Parathyroid adenoma (tissue), 2 donors: ENCODE results near the gene SPDYE2.
"Not testable (repeated sequence)": the region's sequence is repeated elsewhere in the genome, so short reads cannot be mapped to it uniquely, and the experiment has no call there.

Source experiments
- H2AFZ ChIP-seq: fragments of 300-600 bp; sonication (generic); one replicate; pipeline ENCODE4 v1.7.0; 2017; ENCODE audit warnings: antibody characterized with exemption, mild to moderate bottlenecking
- H3K27ac ChIP-seq: fragments of 300-600 bp; sonication (generic); one replicate; pipeline ENCODE4 v1.7.0; 2017
- H3K27me3 ChIP-seq: fragments of 300-600 bp; sonication (generic); one replicate; pipeline ENCODE4 v1.7.0; 2017; ENCODE audit warnings: low read length; ENCODE audit not compliant: control insufficient read depth, insufficient read depth
- H3K36me3 ChIP-seq: fragments of 300-600 bp; sonication (generic); one replicate; pipeline ENCODE4 v1.7.0; 2017; ENCODE audit warnings: low read length; ENCODE audit not compliant: control insufficient read depth, insufficient read depth
- H3K4me1 ChIP-seq: fragments of 300-600 bp; sonication (generic); one replicate; pipeline ENCODE4 v1.7.0; 2017; ENCODE audit warnings: control low read depth
- H3K4me2 ChIP-seq: fragments of 300-600 bp; sonication (generic); one replicate; pipeline ENCODE4 v1.7.0; 2017; ENCODE audit warnings: low read length
- H3K4me3 ChIP-seq: fragments of 300-600 bp; sonication (generic); one replicate; pipeline ENCODE4 v1.7.0; 2017; ENCODE audit warnings: low read depth, low read length
- H3K79me2 ChIP-seq: fragments of 300-600 bp; sonication (generic); one replicate; pipeline ENCODE4 v1.7.0; 2017; ENCODE audit warnings: control low read depth
- H3K9ac ChIP-seq: fragments of 300-600 bp; sonication (generic); one replicate; pipeline ENCODE4 v1.7.0; 2017; ENCODE audit warnings: mild to moderate bottlenecking
- H3K9me3 ChIP-seq: fragments of 300-600 bp; sonication (generic); one replicate; pipeline ENCODE4 v1.7.0; 2017; ENCODE audit warnings: low read length; ENCODE audit not compliant: control insufficient read depth
- TF ChIP-seq, protein P1 (sequence below): fragments of 300-600 bp; sonication (generic); IDR thresholded peaks from one replicate; pipeline ENCODE4 v1.7.0; 2017; ENCODE audit warnings: antibody characterized with exemption, mild to moderate bottlenecking
- donor health status: primary hyperparathyroidism.

SPDYE2 gene

GRCh38 chr7:102542771-102543170 is 8.3 kb upstream of the SPDYE2 start:
- not testable (repeated sequence) for H3K9ac ChIP-seq, H2AFZ ChIP-seq, H3K79me2 ChIP-seq, H3K4me1 ChIP-seq, H3K9me3 ChIP-seq, H3K4me2 ChIP-seq, H3K27ac ChIP-seq, H3K4me3 ChIP-seq, H3K27me3 ChIP-seq, H3K36me3 ChIP-seq

DNA sequence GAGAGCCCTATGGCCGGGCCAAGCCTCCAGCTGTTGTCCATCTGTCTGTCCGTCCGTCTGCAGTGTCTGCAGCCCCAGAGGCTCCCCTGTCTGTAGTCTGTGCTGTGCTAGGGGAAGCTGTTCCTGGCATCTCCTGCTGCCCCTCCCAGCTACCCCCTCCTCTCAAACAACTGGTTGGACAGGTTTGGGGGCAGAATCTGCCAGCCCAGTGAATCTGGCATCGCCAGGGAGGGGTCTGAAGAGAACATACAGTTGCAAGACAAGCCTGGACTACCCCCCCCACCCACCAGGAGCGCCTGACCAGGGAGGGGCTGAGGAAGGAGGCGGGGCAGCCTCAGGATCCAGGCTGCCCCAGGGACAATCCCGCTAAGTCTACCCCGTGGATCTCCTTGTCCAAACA is 7.4 kb upstream of the SPDYE2 start, which contains the start of gene UPK3BL2:
TSS of gene UPK3BL2 (minus strand) at position 101 of the 400 bp plus-strand sequence. CDS start at position 41, 60 bp downstream.
- not testable (repeated sequence) for H3K79me2 ChIP-seq, H3K4me1 ChIP-seq, H3K4me3 ChIP-seq, H3K4me2 ChIP-seq, H3K27me3 ChIP-seq, H3K9me3 ChIP-seq, H3K9ac ChIP-seq, H3K27ac ChIP-seq, H3K36me3 ChIP-seq, H2AFZ ChIP-seq

DNA sequence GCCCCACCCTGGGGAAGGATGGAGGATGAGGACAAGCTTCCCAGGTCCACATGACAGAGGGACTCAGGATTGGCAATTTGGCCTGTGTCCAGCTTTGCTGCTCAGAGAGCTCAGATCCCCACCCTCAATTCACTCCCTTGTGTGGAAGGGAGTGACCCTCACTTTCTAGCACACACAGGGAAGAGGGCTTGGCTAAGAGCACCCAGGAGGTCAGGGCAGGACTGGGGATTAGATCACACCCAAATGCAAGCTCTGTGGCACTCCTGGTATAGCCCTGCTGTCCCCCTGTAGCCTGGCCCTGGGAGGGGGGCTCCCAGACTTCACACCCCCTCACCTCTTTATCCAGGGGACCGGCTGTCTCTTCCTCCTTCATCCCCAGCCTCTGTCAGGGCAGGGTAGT is 6.7 kb upstream of the SPDYE2 start:
- H3K79me2 ChIP-seq, H3K27me3 ChIP-seq, H3K4me2 ChIP-seq, H2AFZ ChIP-seq, H3K9me3 ChIP-seq, H3K4me3 ChIP-seq, H3K9ac ChIP-seq, H3K4me1 ChIP-seq, H3K36me3 ChIP-seq, H3K27ac ChIP-seq: not testable (repeated sequence)

DNA sequence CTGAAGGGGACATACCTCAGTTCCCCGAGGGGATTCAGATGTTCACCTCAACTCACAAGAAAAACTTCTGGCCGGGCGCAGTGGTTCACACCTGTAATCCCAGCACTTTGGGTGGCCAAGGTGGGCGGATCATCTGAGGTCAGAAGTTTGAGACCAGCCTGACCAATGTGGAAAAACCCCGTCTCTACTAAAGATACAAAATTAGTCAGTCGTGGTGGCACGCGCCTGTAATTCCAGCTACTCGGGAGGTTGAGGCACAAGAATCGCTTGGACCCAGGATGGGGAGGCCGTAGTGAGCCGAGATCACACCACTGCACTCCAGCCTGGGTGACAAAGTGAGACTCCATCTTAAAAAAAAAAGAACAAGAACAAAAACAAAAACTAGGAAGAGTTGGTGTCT is 5.7 kb upstream of the SPDYE2 start:
- H3K36me3 ChIP-seq, H3K9ac ChIP-seq, H2AFZ ChIP-seq, H3K27me3 ChIP-seq, H3K4me2 ChIP-seq, H3K4me1 ChIP-seq, H3K4me3 ChIP-seq, H3K79me2 ChIP-seq, H3K9me3 ChIP-seq, H3K27ac ChIP-seq: not testable (repeated sequence)

DNA sequence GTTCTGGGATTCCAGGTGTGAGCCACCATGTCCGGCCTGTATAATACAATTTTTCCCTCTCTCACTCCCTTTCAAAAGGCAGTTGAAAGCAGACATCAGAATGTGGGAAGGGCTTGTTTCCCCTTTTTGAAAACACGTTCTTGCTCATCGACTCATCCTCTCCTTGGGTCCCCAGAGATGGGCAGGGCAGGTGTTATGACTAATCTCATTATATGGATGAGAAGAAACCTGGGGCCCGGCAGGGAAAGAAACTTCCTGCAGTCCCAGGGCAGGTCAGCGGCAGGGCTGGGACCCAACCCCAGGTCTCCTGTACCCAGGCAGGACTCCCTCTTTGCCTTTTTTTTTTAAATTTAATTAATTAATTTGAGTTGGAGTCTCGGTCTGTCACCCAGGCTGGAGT is 4.7 kb upstream of the SPDYE2 start:
- H2AFZ ChIP-seq, H3K79me2 ChIP-seq, H3K36me3 ChIP-seq, H3K4me2 ChIP-seq, H3K9ac ChIP-seq, H3K9me3 ChIP-seq, H3K27me3 ChIP-seq, H3K4me3 ChIP-seq, H3K27ac ChIP-seq, H3K4me1 ChIP-seq: not testable (repeated sequence)

DNA sequence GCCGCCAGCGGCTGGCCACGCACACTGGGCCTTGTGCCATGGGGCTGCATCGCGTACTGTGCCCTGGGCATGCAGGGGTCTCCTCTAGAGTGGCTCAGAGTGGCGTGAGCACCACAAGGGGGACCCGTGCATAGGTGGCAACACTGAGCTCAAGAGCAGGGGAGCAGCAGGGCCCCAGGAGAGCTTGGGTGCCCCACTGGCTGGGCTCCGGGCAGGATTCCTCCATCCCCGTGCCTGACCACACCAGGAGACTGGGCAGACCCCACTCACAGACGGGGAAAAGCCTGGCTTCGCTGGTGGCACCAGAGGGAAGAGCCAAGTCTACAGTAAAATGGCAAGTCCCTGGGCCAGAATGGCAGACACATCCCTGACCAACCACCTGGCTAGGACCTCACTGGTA is 17.6 kb downstream of the SPDYE2 start:
- not testable (repeated sequence) for H3K4me3 ChIP-seq, H3K79me2 ChIP-seq, H3K27ac ChIP-seq, H3K36me3 ChIP-seq, H2AFZ ChIP-seq, H3K4me2 ChIP-seq, H3K9me3 ChIP-seq, H3K4me1 ChIP-seq, H3K27me3 ChIP-seq, H3K9ac ChIP-seq

DNA sequence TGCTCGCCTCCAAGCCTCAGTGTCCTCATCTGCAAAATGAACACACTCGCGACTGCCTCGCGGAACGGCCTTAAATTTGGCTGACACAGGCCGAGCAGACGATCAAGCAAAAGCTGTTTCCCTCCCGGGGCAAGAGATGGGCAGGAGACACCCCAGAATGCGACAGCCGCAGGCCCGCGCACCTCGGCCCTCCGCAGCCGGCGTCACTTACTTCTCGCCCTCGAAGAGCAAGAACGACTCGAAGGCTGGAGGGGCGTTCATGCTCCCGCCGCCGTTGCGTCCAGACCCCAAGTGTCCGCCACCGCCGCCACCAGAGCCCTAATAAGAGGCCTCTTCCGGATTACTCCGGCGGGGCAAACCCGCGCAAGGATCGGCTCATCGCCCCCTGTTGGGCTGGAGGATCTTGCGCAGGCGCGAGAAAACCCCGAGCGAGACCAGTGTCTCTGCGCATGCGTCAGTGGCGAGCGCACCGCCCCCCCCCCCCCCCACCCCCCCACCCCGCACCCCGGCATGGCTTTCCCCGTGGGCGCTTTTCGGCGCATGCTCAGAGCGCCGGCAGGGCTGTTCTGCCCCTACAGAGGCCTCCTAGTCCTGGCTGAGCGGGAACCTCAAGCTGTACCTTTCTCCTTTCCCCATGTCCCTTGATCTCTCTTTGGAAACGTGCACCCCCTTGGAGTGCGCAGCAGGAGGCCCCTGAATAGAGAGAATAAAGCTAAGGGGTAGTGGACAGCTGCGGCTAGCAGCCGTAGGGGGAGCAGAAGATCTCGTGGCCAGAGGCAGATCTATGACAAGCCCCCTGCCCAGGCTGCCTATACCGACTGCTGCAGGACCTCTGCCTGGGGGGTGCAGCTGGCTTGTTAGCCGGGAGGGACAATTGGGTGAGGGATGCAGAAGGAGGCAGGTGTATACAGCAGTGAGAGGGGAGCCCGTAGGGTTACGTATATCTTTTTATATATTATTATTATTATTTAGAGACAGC is 21.5 kb downstream of the SPDYE2 start, which contains the start of gene POLR2J3:
TSS of gene POLR2J3 (minus strand) at position 323 of the 979 bp plus-strand sequence. CDS start at position 261, 62 bp downstream.
- H3K79me2 ChIP-seq, H3K36me3 ChIP-seq, H3K9me3 ChIP-seq, H3K4me1 ChIP-seq, H3K27me3 ChIP-seq: not testable (repeated sequence)
- Histone ChIP-seq H3K4me2 (peak within 1 kb of the TSS; percentile 65), H3K9ac (peak within 1 kb of the TSS; percentile 88), H3K27ac (peak within 1 kb of the TSS; percentile 64), H3K4me3 (peak within 1 kb of the TSS; percentile 66), H2AFZ (peak within 1 kb of the TSS; percentile 87)
- TF ChIP-seq, protein P1, sequence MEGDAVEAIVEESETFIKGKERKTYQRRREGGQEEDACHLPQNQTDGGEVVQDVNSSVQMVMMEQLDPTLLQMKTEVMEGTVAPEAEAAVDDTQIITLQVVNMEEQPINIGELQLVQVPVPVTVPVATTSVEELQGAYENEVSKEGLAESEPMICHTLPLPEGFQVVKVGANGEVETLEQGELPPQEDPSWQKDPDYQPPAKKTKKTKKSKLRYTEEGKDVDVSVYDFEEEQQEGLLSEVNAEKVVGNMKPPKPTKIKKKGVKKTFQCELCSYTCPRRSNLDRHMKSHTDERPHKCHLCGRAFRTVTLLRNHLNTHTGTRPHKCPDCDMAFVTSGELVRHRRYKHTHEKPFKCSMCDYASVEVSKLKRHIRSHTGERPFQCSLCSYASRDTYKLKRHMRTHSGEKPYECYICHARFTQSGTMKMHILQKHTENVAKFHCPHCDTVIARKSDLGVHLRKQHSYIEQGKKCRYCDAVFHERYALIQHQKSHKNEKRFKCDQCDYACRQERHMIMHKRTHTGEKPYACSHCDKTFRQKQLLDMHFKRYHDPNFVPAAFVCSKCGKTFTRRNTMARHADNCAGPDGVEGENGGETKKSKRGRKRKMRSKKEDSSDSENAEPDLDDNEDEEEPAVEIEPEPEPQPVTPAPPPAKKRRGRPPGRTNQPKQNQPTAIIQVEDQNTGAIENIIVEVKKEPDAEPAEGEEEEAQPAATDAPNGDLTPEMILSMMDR = peak; percentile 63

DNA sequence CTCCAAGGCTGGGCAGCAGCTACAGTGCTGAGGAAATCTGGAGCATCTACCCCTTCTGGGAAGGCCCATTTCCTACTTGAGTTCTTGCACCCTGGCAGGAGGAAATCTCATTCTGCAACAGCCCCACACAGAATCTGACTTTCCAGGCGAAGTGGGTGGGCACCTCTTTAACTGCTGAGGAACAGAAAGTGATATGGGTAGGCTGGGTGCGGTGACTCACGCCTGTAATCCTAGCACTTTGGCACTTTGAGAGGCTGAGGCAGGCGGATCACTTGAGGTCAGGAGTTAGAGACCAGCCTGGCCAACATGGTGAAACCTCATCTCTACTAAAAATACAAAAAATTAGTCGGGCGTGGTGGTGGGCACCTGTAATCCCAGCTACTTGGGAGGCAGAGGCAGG is 23.6 kb downstream of the SPDYE2 start:
- not testable (repeated sequence) for H3K36me3 ChIP-seq, H3K4me3 ChIP-seq, H2AFZ ChIP-seq, H3K9me3 ChIP-seq, H3K27ac ChIP-seq, H3K4me2 ChIP-seq, H3K9ac ChIP-seq, H3K4me1 ChIP-seq, H3K27me3 ChIP-seq, H3K79me2 ChIP-seq

DNA sequence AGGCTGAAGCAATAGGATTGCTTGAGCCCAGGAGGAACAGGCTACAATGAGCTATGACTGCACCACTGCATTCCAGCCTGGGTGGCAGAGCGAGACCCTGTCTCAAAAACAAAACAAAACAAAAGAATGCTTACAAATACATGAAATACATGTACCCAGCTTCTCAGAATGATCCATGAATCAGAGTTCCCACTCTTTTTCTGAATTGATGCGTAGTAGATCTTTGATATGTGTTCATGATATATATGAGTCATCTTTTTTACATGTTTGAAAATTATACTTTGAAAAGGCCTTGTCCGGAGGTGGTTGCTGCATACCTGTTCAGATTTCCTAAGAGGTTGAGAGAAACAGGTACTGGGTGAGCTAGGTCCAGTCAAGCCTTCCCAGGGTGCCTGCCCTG is 25.3 kb downstream of the SPDYE2 start:
- not testable (repeated sequence) for H3K9me3 ChIP-seq, H3K4me1 ChIP-seq, H3K4me2 ChIP-seq, H3K9ac ChIP-seq, H3K27me3 ChIP-seq, H3K79me2 ChIP-seq, H3K4me3 ChIP-seq, H3K27ac ChIP-seq, H3K36me3 ChIP-seq, H2AFZ ChIP-seq
